Astrocyte (in vitro differentiated cells and primary cell): Measurements from ENCODE around the gene ZCRB1.

Source experiments
- CTCF ChIP-seq: IDR thresholded peaks from 2 replicates; pipeline ENCODE4 v1.5.1; 2011; ENCODE audit warnings: low read depth, mild to moderate bottlenecking, inconsistent platforms, low read length, moderate library complexity; ENCODE audit not compliant: insufficient read depth
- EZH2 ChIP-seq: IDR thresholded peaks from 2 replicates; pipeline ENCODE4 v1.6.1; 2012; ENCODE audit warnings: mild to moderate bottlenecking, low read length, inconsistent platforms; ENCODE audit not compliant: insufficient read depth

- TF ChIP-seq CTCF: no peak
- no peak for TF ChIP-seq EZH2
Measured at GRCh38 chr12:42277396-42278127, 48.3 kb downstream of the ZCRB1 start.
